ENCODE data around the gene TSPAN2.

The TSPAN2 gene

GRCh38 chr1:115116512-115116911, 27.2 kb upstream of the TSPAN2 start:
- H3K27ac ChIP-seq (ENCODE audit: low read length): no peak overlapping the region
- H3K36me3 ChIP-seq (replicated peaks; ENCODE audit: low read depth, low read length): no peaks in the 10 kb centered on the region
- H3K27me3 ChIP-seq (ENCODE audit: low read depth, low read length): no peaks in the 10 kb centered on the region
- no peak overlapping the region for H3K4me2 ChIP-seq (ENCODE audit: low read length)
- no peak overlapping the region for H3K9ac ChIP-seq (ENCODE audit: low read length)
- H3K4me3 ChIP-seq (ENCODE audit: low read length): no peak overlapping the region
- no peak overlapping the region for H2AFZ ChIP-seq (ENCODE audit: low read depth, low read length)
- no peaks in the 10 kb centered on the region for H3K9me3 ChIP-seq (ENCODE audit: insufficient read depth, low read length)
- no peaks in the 10 kb centered on the region for H3K79me2 ChIP-seq (ENCODE audit: low read length)
- no peaks in the 10 kb centered on the region for H3K4me1 ChIP-seq (ENCODE audit: low read length)
- TF ChIP-seq EZH2phosphoT487 (IDR thresholded peaks at IDR 0.05; ENCODE audit: low read depth) (no peak), CTCF (IDR thresholded peaks at IDR 0.05; ENCODE audit: low read depth, low read length) (no peak)
- no peaks in the 10 kb centered on the region for H4K20me1 ChIP-seq (ENCODE audit: insufficient read depth, low read length)

- no peak overlapping the region for H3K27ac ChIP-seq (ENCODE audit: low read length)
- H3K27me3 ChIP-seq (ENCODE audit: low read depth, low read length): no peaks in the 10 kb centered on the region
- H2AFZ ChIP-seq (ENCODE audit: low read depth, low read length): no peak overlapping the region
- no peaks in the 10 kb centered on the region for H3K36me3 ChIP-seq (replicated peaks; ENCODE audit: low read depth, low read length)
- H3K4me3 ChIP-seq (ENCODE audit: low read length): no peak overlapping the region
- no peak overlapping the region for H3K9ac ChIP-seq (ENCODE audit: low read length)
- H3K79me2 ChIP-seq (ENCODE audit: low read length): no peaks in the 10 kb centered on the region
- no peaks in the 10 kb centered on the region for H3K9me3 ChIP-seq (ENCODE audit: insufficient read depth, low read length)
- TF ChIP-seq CTCF (IDR thresholded peaks at IDR 0.05; ENCODE audit: low read depth, low read length) (no peak), EZH2phosphoT487 (IDR thresholded peaks at IDR 0.05; ENCODE audit: low read depth) (no peak)
- no peaks in the 10 kb centered on the region for H4K20me1 ChIP-seq (ENCODE audit: insufficient read depth, low read length)
- no peak overlapping the region for H3K4me2 ChIP-seq (ENCODE audit: low read length)
- H3K4me1 ChIP-seq (ENCODE audit: low read length): no peaks in the 10 kb centered on the region
These were observed 26.3 kb upstream of the TSPAN2 start for GRCh38 chr1:115115521-115116161.

DNA sequence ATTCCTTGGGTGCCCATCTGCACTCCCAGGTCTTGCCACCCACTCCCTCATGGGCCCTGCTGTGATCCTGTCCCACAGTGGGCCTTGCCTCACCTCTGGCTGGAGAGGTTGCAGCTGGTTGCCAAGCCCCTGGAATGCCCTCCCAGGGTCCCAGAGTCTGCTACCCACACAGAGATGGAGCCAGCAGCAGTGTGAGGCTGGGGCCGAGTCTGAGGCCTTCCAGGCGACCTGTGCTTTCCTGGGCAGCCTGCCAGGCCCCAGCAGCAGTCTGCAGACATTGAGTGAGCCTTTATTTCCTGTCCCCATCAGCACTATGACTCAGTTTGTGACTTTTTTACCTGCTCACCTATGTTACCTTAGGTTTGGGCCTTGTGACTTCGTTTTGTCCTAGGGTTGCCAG, 25.0 kb upstream of the TSPAN2 start:
- Histone ChIP-seq H3K9ac (ENCODE audit: low read length) (no peak overlapping the region), H3K79me2 (ENCODE audit: low read length) (no peaks in the 10 kb centered on the region), H2AFZ (ENCODE audit: low read depth, low read length) (no peak overlapping the region), H3K9me3 (ENCODE audit: insufficient read depth, low read length) (no peaks in the 10 kb centered on the region), H3K36me3 (replicated peaks; ENCODE audit: low read depth, low read length) (no peaks in the 10 kb centered on the region), H3K27me3 (ENCODE audit: low read depth, low read length) (no peaks in the 10 kb centered on the region), H4K20me1 (ENCODE audit: insufficient read depth, low read length) (no peaks in the 10 kb centered on the region), H3K27ac (ENCODE audit: low read length) (no peak overlapping the region), H3K4me2 (ENCODE audit: low read length) (no peak overlapping the region), H3K4me3 (ENCODE audit: low read length) (no peak overlapping the region), H3K4me1 (ENCODE audit: low read length) (no peaks in the 10 kb centered on the region)
- no peak for TF ChIP-seq EZH2phosphoT487 (IDR thresholded peaks at IDR 0.05; ENCODE audit: low read depth)
- TF ChIP-seq CTCF (IDR thresholded peaks at IDR 0.05; ENCODE audit: low read depth, low read length): no peak

- H3K4me1 ChIP-seq (ENCODE audit: low read length): no peaks in the 10 kb centered on the region
- no peaks in the 10 kb centered on the region for H4K20me1 ChIP-seq (ENCODE audit: insufficient read depth, low read length)
- no peaks in the 10 kb centered on the region for H3K27me3 ChIP-seq (ENCODE audit: low read depth, low read length)
- H2AFZ ChIP-seq (ENCODE audit: low read depth, low read length): no peak overlapping the region
- no peaks in the 10 kb centered on the region for H3K9me3 ChIP-seq (ENCODE audit: insufficient read depth, low read length)
- H3K79me2 ChIP-seq (ENCODE audit: low read length): no peaks in the 10 kb centered on the region
- H3K27ac ChIP-seq (ENCODE audit: low read length): no peak overlapping the region
- H3K4me3 ChIP-seq (ENCODE audit: low read length): no peak overlapping the region
- no peak for TF ChIP-seq CTCF (IDR thresholded peaks at IDR 0.05; ENCODE audit: low read depth, low read length)
- no peak for TF ChIP-seq EZH2phosphoT487 (IDR thresholded peaks at IDR 0.05; ENCODE audit: low read depth)
- H3K36me3 ChIP-seq (replicated peaks; ENCODE audit: low read depth, low read length): no peaks in the 10 kb centered on the region
- H3K9ac ChIP-seq (ENCODE audit: low read length): no peak overlapping the region
- no peak overlapping the region for H3K4me2 ChIP-seq (ENCODE audit: low read length)
These were observed 24.5 kb upstream of the TSPAN2 start for GRCh38 chr1:115113766-115114165.

Data from OCI-LY3 (cell line).